ENCODE data around the gene CYP2B6.
"Not testable (repeated sequence)": the region's sequence is repeated elsewhere in the genome, so short reads cannot be mapped to it uniquely, and the experiment has no call there.

Gene CYP2B6

GRCh38 chr19:40995355-40995754 lies 4.3 kb downstream of the CYP2B6 start:
- Histone ChIP-seq H3K27me3 (ENCODE audit: control insufficient read depth, insufficient read depth, low read length) (no peaks in the 10 kb centered on the region), H3K27ac (ENCODE audit: low read depth, low read length) (no peak overlapping the region), H3K36me3 (ENCODE audit: control insufficient read depth, insufficient read depth, low read length) (no peaks in the 10 kb centered on the region), H3K4me3 (ENCODE audit: low read length) (no peak overlapping the region), H3K4me1 (ENCODE audit: control insufficient read depth, insufficient read depth, low read length) (no peaks in the 10 kb centered on the region), H3K9ac (ENCODE audit: low read length) (no peak overlapping the region)

- not testable (repeated sequence) for H3K27ac ChIP-seq (ENCODE audit: low read depth, low read length); H3K4me1 ChIP-seq (ENCODE audit: control insufficient read depth, insufficient read depth, low read length); H3K36me3 ChIP-seq (ENCODE audit: control insufficient read depth, insufficient read depth, low read length); H3K4me3 ChIP-seq (ENCODE audit: low read length); H3K9ac ChIP-seq (ENCODE audit: low read length); H3K27me3 ChIP-seq (ENCODE audit: control insufficient read depth, insufficient read depth, low read length)
Measured at GRCh38 chr19:40999018-40999417, 7.9 kb downstream of the CYP2B6 start.

DNA sequence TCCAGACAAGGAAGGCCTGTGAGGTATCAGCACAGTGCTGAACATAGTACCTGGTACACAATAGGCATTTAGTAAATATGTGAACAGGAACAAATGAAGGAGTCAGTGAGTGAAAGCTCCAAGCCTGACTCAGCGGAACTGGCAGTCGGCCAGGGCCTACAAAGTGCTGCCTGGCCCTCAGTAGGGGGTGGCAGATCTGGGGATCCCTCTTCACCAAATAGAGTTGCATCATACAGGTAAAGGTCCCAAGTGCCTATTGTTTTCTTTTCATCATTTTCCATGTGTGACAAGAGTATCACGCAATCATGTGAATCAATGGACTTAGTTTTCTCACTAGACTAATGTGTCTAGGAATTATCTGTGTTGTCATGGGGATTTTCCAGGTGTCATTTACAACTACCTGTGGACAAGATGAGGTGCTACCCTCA lies 9.2 kb downstream of the CYP2B6 start:
- Histone ChIP-seq H3K4me3 (ENCODE audit: low read length) (no peak overlapping the region), H3K4me1 (ENCODE audit: control insufficient read depth, insufficient read depth, low read length) (no peaks in the 10 kb centered on the region), H3K27me3 (ENCODE audit: control insufficient read depth, insufficient read depth, low read length) (no peaks in the 10 kb centered on the region), H3K36me3 (ENCODE audit: control insufficient read depth, insufficient read depth, low read length) (no peaks in the 10 kb centered on the region), H3K9ac (ENCODE audit: low read length) (no peak overlapping the region), H3K27ac (ENCODE audit: low read depth, low read length) (no peak overlapping the region)

- Histone ChIP-seq H3K27ac (ENCODE audit: low read depth, low read length) (no peak overlapping the region), H3K27me3 (ENCODE audit: control insufficient read depth, insufficient read depth, low read length) (no peaks in the 10 kb centered on the region)
Measured at GRCh38 chr19:41001243-41001971, 10.3 kb downstream of the CYP2B6 start.

GRCh38 chr19:41003656-41004055 lies 12.6 kb downstream of the CYP2B6 start:
- H3K27me3 ChIP-seq (ENCODE audit: control insufficient read depth, insufficient read depth, low read length); H3K4me1 ChIP-seq (ENCODE audit: control insufficient read depth, insufficient read depth, low read length); H3K4me3 ChIP-seq (ENCODE audit: low read length); H3K27ac ChIP-seq (ENCODE audit: low read depth, low read length); H3K9ac ChIP-seq (ENCODE audit: low read length); H3K36me3 ChIP-seq (ENCODE audit: control insufficient read depth, insufficient read depth, low read length): not testable (repeated sequence)

More at GRCh38 chr19:41001243-41001971, 10.3 kb downstream of the CYP2B6 start:
- no peaks in the 10 kb centered on the region for H3K36me3 ChIP-seq (ENCODE audit: control insufficient read depth, insufficient read depth, low read length)
- no peak overlapping the region for H3K4me3 ChIP-seq (ENCODE audit: low read length)
- no peak overlapping the region for H3K9ac ChIP-seq (ENCODE audit: low read length)
- no peaks in the 10 kb centered on the region for H3K4me1 ChIP-seq (ENCODE audit: control insufficient read depth, insufficient read depth, low read length)

GRCh38 chr19:41009700-41010235 lies 18.7 kb downstream of the CYP2B6 start:
- H3K4me1 ChIP-seq (ENCODE audit: control insufficient read depth, insufficient read depth, low read length): no peaks in the 10 kb centered on the region
- H3K4me3 ChIP-seq (ENCODE audit: low read length): no peak overlapping the region
- H3K27me3 ChIP-seq (ENCODE audit: control insufficient read depth, insufficient read depth, low read length): no peaks in the 10 kb centered on the region
- no peak overlapping the region for H3K27ac ChIP-seq (ENCODE audit: low read depth, low read length)
- no peak overlapping the region for H3K9ac ChIP-seq (ENCODE audit: low read length)
- H3K36me3 ChIP-seq (ENCODE audit: control insufficient read depth, insufficient read depth, low read length): no peaks in the 10 kb centered on the region

- no peak overlapping the region for H3K9ac ChIP-seq (ENCODE audit: low read length)
Measured at GRCh38 chr19:41013359-41013758, 22.3 kb downstream of the CYP2B6 start.

GRCh38 chr19:41014643-41015042 lies 23.6 kb downstream of the CYP2B6 start:
- H3K36me3 ChIP-seq (ENCODE audit: control insufficient read depth, insufficient read depth, low read length): no peaks in the 10 kb centered on the region
- no peak overlapping the region for H3K27ac ChIP-seq (ENCODE audit: low read depth, low read length)
- no peak overlapping the region for H3K4me3 ChIP-seq (ENCODE audit: low read length)
- no peaks in the 10 kb centered on the region for H3K4me1 ChIP-seq (ENCODE audit: control insufficient read depth, insufficient read depth, low read length)
- H3K9ac ChIP-seq (ENCODE audit: low read length): no peak overlapping the region
- no peaks in the 10 kb centered on the region for H3K27me3 ChIP-seq (ENCODE audit: control insufficient read depth, insufficient read depth, low read length)

More at GRCh38 chr19:41013359-41013758, 22.3 kb downstream of the CYP2B6 start:
- no peaks in the 10 kb centered on the region for H3K4me1 ChIP-seq (ENCODE audit: control insufficient read depth, insufficient read depth, low read length)
- H3K4me3 ChIP-seq (ENCODE audit: low read length): no peak overlapping the region
- H3K36me3 ChIP-seq (ENCODE audit: control insufficient read depth, insufficient read depth, low read length): no peaks in the 10 kb centered on the region
- H3K27me3 ChIP-seq (ENCODE audit: control insufficient read depth, insufficient read depth, low read length): no peaks in the 10 kb centered on the region
- H3K27ac ChIP-seq (ENCODE audit: low read depth, low read length): no peak overlapping the region

GRCh38 chr19:41016488-41017071 lies 25.5 kb downstream of the CYP2B6 start:
- Histone ChIP-seq H3K9ac (ENCODE audit: low read length) (no peak overlapping the region), H3K27ac (ENCODE audit: low read depth, low read length) (no peak overlapping the region), H3K4me3 (ENCODE audit: low read length) (no peak overlapping the region), H3K36me3 (ENCODE audit: control insufficient read depth, insufficient read depth, low read length) (no peaks in the 10 kb centered on the region), H3K27me3 (ENCODE audit: control insufficient read depth, insufficient read depth, low read length) (no peaks in the 10 kb centered on the region), H3K4me1 (ENCODE audit: control insufficient read depth, insufficient read depth, low read length) (no peaks in the 10 kb centered on the region)

GRCh38 chr19:41018736-41019290 lies 27.7 kb downstream of the CYP2B6 start:
- Histone ChIP-seq H3K9ac (ENCODE audit: low read length) (no peak overlapping the region), H3K4me3 (ENCODE audit: low read length) (no peak overlapping the region), H3K27me3 (ENCODE audit: control insufficient read depth, insufficient read depth, low read length) (no peaks in the 10 kb centered on the region), H3K36me3 (ENCODE audit: control insufficient read depth, insufficient read depth, low read length) (no peaks in the 10 kb centered on the region), H3K4me1 (ENCODE audit: control insufficient read depth, insufficient read depth, low read length) (no peaks in the 10 kb centered on the region), H3K27ac (ENCODE audit: low read depth, low read length) (no peak overlapping the region)

DNA sequence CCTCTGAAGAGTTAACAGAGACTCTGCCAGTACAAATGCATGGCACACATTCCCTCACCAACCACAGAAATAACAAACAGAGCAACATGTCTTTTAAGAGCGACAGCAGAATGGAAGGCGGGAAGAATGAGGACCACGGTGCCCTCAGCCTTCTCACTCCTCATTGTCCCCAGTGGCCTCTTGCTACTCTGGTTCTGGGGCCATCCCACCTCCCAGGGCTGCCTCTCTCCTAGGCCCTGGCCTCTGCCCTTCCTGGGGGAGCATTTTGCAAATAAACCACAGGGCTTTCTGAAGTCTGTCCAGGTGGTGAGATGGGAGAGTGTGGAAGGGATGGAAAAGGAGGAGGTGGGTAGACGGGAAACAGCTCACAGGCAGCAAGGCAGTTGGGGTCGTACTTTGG lies 28.3 kb downstream of the CYP2B6 start:
- H3K36me3 ChIP-seq (ENCODE audit: control insufficient read depth, insufficient read depth, low read length): no peaks in the 10 kb centered on the region
- H3K27me3 ChIP-seq (ENCODE audit: control insufficient read depth, insufficient read depth, low read length): no peaks in the 10 kb centered on the region
- no peak overlapping the region for H3K9ac ChIP-seq (ENCODE audit: low read length)
- no peak overlapping the region for H3K27ac ChIP-seq (ENCODE audit: low read depth, low read length)
- H3K4me1 ChIP-seq (ENCODE audit: control insufficient read depth, insufficient read depth, low read length): no peaks in the 10 kb centered on the region
- no peak overlapping the region for H3K4me3 ChIP-seq (ENCODE audit: low read length)

GRCh38 chr19:41023193-41023592 lies 32.1 kb downstream of the CYP2B6 start:
- Histone ChIP-seq H3K4me3 (ENCODE audit: low read length) (no peak overlapping the region), H3K9ac (ENCODE audit: low read length) (no peak overlapping the region), H3K27me3 (ENCODE audit: control insufficient read depth, insufficient read depth, low read length) (peaks cover 2% of the 10 kb centered on the region), H3K36me3 (ENCODE audit: control insufficient read depth, insufficient read depth, low read length) (no peaks in the 10 kb centered on the region), H3K4me1 (ENCODE audit: control insufficient read depth, insufficient read depth, low read length) (no peaks in the 10 kb centered on the region), H3K27ac (ENCODE audit: low read depth, low read length) (no peak overlapping the region)
